Neural cell (in vitro differentiated cells): ENCODE data around the gene PROC.

Experiments used
- CTCF ChIP-seq: fragments of 450-650 bp; IDR thresholded peaks from 2 replicates; pipeline ENCODE4 v1.5.1; 2014; ENCODE audit warnings: antibody characterized with exemption, mild to moderate bottlenecking, moderate library complexity; ENCODE audit not compliant: poor library complexity, severe bottlenecking
- MXI1 ChIP-seq: fragments of 450-650 bp; conservative IDR thresholded peaks from 2 replicates; pipeline ENCODE4 v1.6.1; 2014; ENCODE audit warnings: antibody characterized with exemption, mild to moderate bottlenecking; ENCODE audit not compliant: poor library complexity, severe bottlenecking
- REST ChIP-seq: IDR thresholded peaks from 2 replicates; pipeline ENCODE4 v1.6.1; 2012; ENCODE audit warnings: borderline replicate concordance
- TAF1 ChIP-seq: IDR thresholded peaks from 2 replicates; pipeline ENCODE4 v1.6.1; 2012; ENCODE audit warnings: low read depth

GRCh38 chr2:127423478-127423843 lies 5.2 kb downstream of the PROC start:
- no peak for TF ChIP-seq CTCF
- no peak for TF ChIP-seq TAF1
- no peak for TF ChIP-seq REST
- no peak for TF ChIP-seq MXI1
